Fibroblast of skin of left biceps (primary cell): ENCODE measurements around the gene SIAH2.

Source experiments
- DNase-seq, 2 experiments: peaks; one replicate each; pipeline ENCODE4 v3.0.0-alpha.2; 2013; ENCODE audit warnings: low read depth in 2 of 2

Gene SIAH2

GRCh38 chr3:150748684-150749047, 14.3 kb downstream of the SIAH2 start:
- no peak for DNase-seq

- no peak for DNase-seq
Observed at GRCh38 chr3:150747886-150748683, 14.9 kb downstream of the SIAH2 start.

- no peak for DNase-seq
Observed at GRCh38 chr3:150746791-150747590, 16.0 kb downstream of the SIAH2 start.

- no peak for DNase-seq
Observed at GRCh38 chr3:150745832-150746231, 17.1 kb downstream of the SIAH2 start.

- no peak for DNase-seq
Observed at GRCh38 chr3:150744919-150745211, 18.1 kb downstream of the SIAH2 start.

- DNase-seq, result no peak
Observed at GRCh38 chr3:150744041-150744918, 18.7 kb downstream of the SIAH2 start.

DNA sequence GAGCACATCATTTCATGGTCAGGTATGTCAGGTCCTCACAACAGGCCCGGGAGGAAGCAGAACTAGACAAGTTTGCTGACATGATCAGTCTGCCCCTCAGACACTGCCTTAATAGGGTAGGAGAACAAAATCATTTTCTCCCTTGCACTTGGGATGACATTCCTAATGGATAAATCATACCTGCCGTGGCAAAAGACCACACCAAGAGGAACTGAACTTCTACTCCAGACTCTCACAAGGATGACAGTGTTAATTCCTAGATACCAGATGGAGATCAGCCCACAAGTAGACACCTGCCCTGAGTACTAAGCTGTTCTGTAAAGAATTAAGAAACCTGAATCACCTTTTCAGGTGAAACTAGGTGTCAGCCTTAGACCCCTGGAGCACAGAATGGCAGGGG, 19.5 kb downstream of the SIAH2 start:
- peak in 1 of 2 experiments; percentile 22 for DNase-seq

- DNase-seq, result no peak
Observed at GRCh38 chr3:150742679-150743078, 20.3 kb downstream of the SIAH2 start.

DNA sequence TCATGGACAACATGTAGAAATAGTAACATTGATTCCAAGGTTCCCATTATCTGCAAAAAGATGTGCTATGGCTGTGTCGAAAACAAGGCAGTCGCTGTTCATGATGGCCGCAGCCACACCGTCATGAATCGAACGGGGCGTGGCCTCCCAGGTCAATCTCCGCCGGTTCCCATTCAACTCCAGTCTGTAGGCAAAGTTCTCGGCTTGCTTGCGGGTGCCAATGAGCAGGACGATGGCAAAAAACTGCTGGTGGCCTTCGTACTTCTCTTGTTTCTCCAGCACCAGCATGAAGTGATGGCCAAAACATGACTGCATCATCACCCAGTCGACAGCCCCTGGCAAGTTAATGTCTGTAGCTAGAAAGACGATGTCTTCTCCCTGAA, 20.8 kb downstream of the SIAH2 start:
- no peak for DNase-seq

GRCh38 chr3:150741497-150742140, 21.4 kb downstream of the SIAH2 start:
- DNase-seq, result no peak

DNA sequence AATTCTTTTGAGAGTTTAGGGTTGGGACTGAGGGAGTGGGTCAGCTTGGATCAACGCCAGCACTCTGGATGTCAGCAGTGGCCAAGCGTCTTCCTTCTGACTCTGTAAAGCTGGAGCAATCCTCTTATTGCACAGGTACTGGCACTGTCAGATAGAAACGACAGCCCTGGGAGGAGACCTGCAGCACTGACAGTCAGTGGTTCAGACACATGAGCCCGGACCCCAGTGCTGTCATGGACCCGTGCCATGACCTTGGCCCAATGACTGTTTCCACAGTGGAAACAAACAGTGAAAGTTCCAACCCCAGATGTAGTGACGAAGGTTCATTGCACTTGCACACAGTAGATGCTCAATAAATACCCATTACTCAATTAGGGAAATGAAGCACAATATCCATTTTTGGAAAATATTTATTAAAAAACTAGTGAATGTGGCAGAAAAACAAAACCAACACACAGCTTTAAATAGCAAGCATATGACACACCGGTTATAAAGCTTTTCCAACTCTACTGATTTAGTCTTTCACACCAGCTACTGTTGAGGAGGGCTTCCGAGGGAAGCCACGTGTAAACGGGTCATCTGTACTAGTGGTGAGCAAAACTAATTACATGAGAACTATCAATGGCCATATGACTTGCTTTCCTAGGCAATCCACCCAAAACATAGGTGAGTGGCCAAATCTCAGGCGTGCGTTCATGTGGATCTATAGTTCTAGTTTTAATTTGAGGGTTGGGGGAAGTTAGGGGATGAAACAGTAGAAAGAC, 22.1 kb downstream of the SIAH2 start:
- no peak for DNase-seq

- no peak for DNase-seq
Observed at GRCh38 chr3:150739877-150740645, 22.9 kb downstream of the SIAH2 start.

- no peak for DNase-seq
Observed at GRCh38 chr3:150739200-150739863, 23.6 kb downstream of the SIAH2 start.

- DNase-seq, result no peak
Observed at GRCh38 chr3:150738688-150739087, 24.3 kb downstream of the SIAH2 start.

GRCh38 chr3:150737874-150738679, 24.9 kb downstream of the SIAH2 start:
- DNase-seq, result no peak

DNA sequence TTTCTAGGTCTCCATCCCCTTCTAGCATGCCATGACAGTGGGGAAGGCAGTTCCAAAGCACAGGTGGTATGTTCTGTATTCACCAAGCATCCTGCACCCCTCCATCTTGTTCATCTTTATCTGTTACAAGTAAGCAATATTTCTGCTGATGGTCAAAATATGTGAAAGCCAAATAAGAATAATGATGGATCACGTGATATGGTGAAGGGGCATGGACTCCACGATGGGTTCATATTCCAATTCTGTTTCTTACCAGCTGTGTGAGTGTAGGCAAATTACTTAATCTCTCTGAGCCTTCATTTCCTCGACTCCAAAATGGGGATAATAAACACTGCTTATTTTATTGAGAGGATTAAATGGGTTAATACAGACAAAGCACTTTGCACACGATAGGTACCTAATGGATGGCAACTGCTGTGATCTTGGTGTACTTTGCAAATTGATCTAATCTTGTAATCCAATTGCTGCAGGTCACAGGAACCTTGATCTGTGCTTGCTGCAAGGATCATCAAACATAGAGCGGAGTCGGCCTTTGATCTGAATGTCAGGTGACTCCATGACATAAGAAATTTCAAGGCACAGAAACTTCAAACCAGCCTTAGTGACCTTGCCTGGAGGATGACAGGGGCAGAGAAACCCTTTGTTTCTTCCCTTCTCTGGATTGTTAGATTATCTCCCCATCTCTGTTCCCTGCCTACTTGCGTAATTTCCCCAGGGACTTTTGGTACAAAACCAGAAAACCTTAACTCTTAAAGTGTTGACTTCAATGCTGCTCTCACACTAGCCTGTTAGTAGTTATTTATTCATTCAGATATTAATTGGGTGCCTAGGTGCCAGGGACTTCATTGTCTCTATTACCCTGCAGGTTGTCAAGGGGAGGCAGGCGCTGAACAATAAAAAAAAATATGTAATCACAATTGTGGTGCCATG, 25.8 kb downstream of the SIAH2 start:
- DNase-seq, result no peak

- DNase-seq, result no peak
Observed at GRCh38 chr3:150736316-150736719, 26.7 kb downstream of the SIAH2 start.

- no peak for DNase-seq
Observed at GRCh38 chr3:150734795-150735119, 28.2 kb downstream of the SIAH2 start.
